Esophagus squamous epithelium (tissue), 5 donors: Measurements from ENCODE around the gene RPL26. TPM values are rescaled to one million over a fixed set of nuclear protein-coding genes. Genes with fewer than 3 reads are reported as not detected.
"Not testable (repeated sequence)": the region's sequence is repeated elsewhere in the genome, so short reads cannot be mapped to it uniquely, and the experiment has no call there.

ENCODE experiments used
- DNase-seq: peaks from one replicate; lab custom pipeline; 2025; lab: John Stamatoyannopoulos, UW
- H3K27ac ChIP-seq, 4 donors: fragments of 200-600 bp; sonication (generic); one replicate each; pipeline ENCODE4 v1.5.1; 2016 to 2019; ENCODE audit warnings: mild to moderate bottlenecking in 1 of 4
- H3K27me3 ChIP-seq, 4 donors: fragments of 200-600 bp; sonication (generic); 1 replicate in 3 of 4; 2 replicates in 1 of 4; pipeline versions ENCODE4 v1.5.1 to v1.6.0; 2017 to 2021; ENCODE audit warnings: antibody characterized with exemption in 1 of 4
- H3K36me3 ChIP-seq, 3 donors: fragments of 200-600 bp; sonication (generic); one replicate each; pipeline ENCODE4 v1.5.1; 2016 to 2019
- H3K4me1 ChIP-seq, 3 donors: fragments of 200-600 bp; sonication (generic); one replicate each; pipeline ENCODE4 v1.5.1; 2017 to 2019
- H3K4me3 ChIP-seq, 4 donors: fragments of 200-600 bp; sonication (generic); 1 replicate in 3 of 4; 2 replicates in 1 of 4; pipeline ENCODE4 v1.5.1; 2016 to 2019; ENCODE audit warnings: mild to moderate bottlenecking in 2 of 4, moderate library complexity in 1 of 4
- H3K9me3 ChIP-seq, 3 donors: fragments of 200-600 bp; sonication (generic); one replicate each; pipeline ENCODE4 v1.5.1; 2016 to 2019
- POLR2A ChIP-seq, 4 donors: fragments of 450-650 bp; IDR thresholded peaks; one replicate each; pipeline ENCODE4 v1.6.1; 2017; ENCODE audit warnings: antibody characterized with exemption in 4 of 4, mild to moderate bottlenecking in 4 of 4, moderate library complexity in 3 of 4
- WGBS, 2 donors: methylation state at CpG; one replicate each; pipeline ENCODE4 v1.1.5; 2018; 5-methylcytosine and 5-hydroxymethylcytosine counted together
- intact Hi-C: fragments of 100-400 bp; cut with DNase I; formaldehyde crosslinking; loops from one replicate; pipeline ENCODE4 v1.15.0; 2022
- total RNA-seq, 4 donors: library from RNA; depleted of rRNA; stranded (reverse); fragments of >200 nt; gene quantifications; one replicate each; pipeline ENCODE4 v1.1.0, GENCODE V29; 2016
- TF ChIP-seq, protein P1 (sequence below), 6 experiments: fragments of 450-650 bp in 4 of 6; fragments of 200-600 bp in 2 of 6; sonication (generic) in 2 of 6; IDR thresholded peaks; one replicate each; pipeline ENCODE4 v1.5.1; 2016 to 2019; ENCODE audit warnings: antibody characterized with exemption in 6 of 6, mild to moderate bottlenecking in 4 of 6, moderate library complexity in 4 of 6
- donor health status: DM: yes; HTN: yes; CAD: no.

RPL26 gene
- total RNA-seq, 4 donors from 2014 or later, result 3,032 to 5,420 (median 3,306) TPM

DNA sequence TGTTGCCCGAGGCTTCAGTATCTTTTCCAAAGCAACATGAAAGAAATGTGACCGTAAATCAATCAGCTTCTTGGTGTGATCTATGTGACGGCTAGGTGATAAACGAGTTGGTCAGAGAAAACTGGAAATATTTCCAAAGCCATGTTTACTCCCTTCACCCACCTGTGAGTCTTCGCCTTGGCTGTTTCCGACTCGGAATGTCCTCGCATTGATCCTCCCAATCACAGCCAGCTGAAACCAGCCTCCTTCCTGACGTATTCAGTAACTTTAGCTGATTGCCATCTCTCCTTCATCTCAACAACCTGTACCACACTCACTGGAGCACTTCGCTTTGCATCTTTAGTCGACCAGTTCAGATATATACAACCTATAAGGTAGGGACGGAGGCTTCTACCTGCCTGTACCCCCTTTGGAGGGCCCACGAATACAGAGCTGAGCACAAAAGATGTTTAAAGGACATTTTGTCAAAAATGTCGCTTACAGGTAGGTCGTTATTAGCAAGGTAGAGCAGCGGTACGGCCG is 7.2 kb downstream of the RPL26 start:
- Histone ChIP-seq H3K27me3 (no peaks in the 10 kb centered on the region), H3K36me3 (peaks cover 27 to 53% (median 28%) of the 10 kb centered on the region in 3 donors), H3K9me3 (no peaks in the 10 kb centered on the region), H3K27ac (peak overlapping the region; percentile 68 to 94 (median 92)), H3K4me3 (peak overlapping the region; percentile 38 to 79 (median 72)), H3K4me1 (peaks cover 0 to 54% (median 31%) of the 10 kb centered on the region in 3 donors)
- WGBS, 2 donors, result 20 to 28% methylated on average over 18 of the region's 18 CpGs
- DNase-seq, result no peak
- TF ChIP-seq, protein P1, sequence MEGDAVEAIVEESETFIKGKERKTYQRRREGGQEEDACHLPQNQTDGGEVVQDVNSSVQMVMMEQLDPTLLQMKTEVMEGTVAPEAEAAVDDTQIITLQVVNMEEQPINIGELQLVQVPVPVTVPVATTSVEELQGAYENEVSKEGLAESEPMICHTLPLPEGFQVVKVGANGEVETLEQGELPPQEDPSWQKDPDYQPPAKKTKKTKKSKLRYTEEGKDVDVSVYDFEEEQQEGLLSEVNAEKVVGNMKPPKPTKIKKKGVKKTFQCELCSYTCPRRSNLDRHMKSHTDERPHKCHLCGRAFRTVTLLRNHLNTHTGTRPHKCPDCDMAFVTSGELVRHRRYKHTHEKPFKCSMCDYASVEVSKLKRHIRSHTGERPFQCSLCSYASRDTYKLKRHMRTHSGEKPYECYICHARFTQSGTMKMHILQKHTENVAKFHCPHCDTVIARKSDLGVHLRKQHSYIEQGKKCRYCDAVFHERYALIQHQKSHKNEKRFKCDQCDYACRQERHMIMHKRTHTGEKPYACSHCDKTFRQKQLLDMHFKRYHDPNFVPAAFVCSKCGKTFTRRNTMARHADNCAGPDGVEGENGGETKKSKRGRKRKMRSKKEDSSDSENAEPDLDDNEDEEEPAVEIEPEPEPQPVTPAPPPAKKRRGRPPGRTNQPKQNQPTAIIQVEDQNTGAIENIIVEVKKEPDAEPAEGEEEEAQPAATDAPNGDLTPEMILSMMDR (IDR thresholded peaks at IDR 0.05), result no peak
- TF ChIP-seq POLR2A (IDR thresholded peaks at IDR 0.05), result no peak
- intact Hi-C loops, result no loop called here

DNA sequence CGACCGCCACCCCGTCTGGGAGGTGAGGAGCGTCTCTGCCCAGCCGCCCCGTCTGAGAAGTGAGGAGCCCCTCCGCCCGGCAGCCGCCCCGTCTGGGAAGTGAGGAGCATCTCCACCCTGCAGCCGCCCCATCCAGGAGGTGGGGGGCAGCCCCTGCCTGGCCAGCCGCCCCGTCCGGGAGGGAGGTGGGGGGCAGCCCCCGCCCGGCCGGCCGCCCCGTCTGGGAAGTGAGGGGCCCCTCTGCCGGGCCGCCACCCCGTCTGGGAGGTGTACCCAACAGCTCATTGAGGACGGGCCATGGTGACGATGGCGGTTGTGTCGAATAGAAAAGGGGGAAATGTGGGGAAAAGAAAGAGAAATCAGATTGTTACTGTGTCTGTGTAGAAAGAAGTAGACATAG is 9.1 kb downstream of the RPL26 start:
- DNase-seq, H3K9me3 ChIP-seq, intact Hi-C loops, H3K27ac ChIP-seq, H3K4me3 ChIP-seq, H3K27me3 ChIP-seq: not testable (repeated sequence)
- peaks cover 0 to 34% (median 17%) of the 10 kb centered on the region in 3 donors for H3K4me1 ChIP-seq
- 83 to 100% methylated on average over 1 of the region's 26 CpGs for WGBS, 2 donors
- H3K36me3 ChIP-seq, result peaks cover 15 to 53% (median 20%) of the 10 kb centered on the region in 3 donors

DNA sequence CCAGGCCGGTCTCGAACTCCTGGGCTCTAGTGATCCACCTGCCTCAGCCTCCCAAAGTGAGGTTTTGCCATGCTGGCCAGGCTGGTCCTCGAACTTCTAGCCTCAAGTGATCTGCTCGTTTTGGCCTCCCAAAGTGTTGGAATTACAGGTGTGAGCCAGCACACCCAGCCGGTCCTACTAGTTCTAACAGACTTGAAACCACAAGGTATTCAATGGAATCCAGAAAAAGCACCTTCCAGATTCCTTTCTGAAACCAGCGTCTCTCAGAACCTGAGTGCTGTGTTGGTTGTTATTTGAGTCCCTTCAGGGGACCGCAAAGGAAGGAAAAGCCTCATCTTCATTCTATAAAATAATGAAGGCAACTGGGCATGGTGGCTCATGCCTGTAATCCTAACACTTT is 10.6 kb downstream of the RPL26 start:
- Histone ChIP-seq H3K4me3 (no peak overlapping the region), H3K9me3 (no peaks in the 10 kb centered on the region), H3K4me1 (peaks cover 0 to 28% (median 17%) of the 10 kb centered on the region in 3 donors), H3K36me3 (peaks cover 5 to 48% (median 10%) of the 10 kb centered on the region in 3 donors), H3K27me3 (no peaks in the 10 kb centered on the region), H3K27ac (no peak overlapping the region)
- intact Hi-C loops, result no loop called here
- no peak for DNase-seq
- WGBS, 2 donors, result 57 to 68% methylated on average over 6 to 7 of the region's 7 CpGs
- TF ChIP-seq, protein P1 (IDR thresholded peaks at IDR 0.05), result no peak
- TF ChIP-seq POLR2A (IDR thresholded peaks at IDR 0.05), result no peak

DNA sequence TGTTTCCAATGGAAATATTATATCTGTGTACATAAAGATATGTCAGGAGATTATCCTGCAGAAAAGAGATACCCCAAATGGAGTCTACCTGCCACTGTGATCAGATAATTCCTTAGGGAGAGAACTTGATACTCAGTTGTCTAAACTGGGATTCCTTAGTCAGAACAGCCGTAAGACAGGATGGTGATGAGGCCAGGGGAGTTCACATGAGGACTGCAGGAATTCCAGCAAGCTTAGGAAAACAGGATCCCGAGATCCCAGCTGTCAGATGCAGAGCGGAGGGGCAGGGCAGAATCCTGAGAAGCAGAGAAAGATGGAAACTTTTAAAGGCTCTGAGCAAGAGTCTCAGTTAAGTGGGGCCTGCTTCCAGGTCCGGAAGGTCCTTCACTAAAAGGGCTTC is 11.2 kb downstream of the RPL26 start:
- WGBS, 2 donors, result 65 to 85% methylated on average over 4 of the region's 4 CpGs
- DNase-seq, result no peak
- Histone ChIP-seq H3K4me3 (no peak overlapping the region), H3K36me3 (peaks cover 0 to 41% (median 8%) of the 10 kb centered on the region in 3 donors), H3K4me1 (peaks cover 0 to 23% (median 11%) of the 10 kb centered on the region in 3 donors), H3K9me3 (no peaks in the 10 kb centered on the region), H3K27ac (no peak overlapping the region), H3K27me3 (no peaks in the 10 kb centered on the region)
- intact Hi-C loops, result no loop called here
- TF ChIP-seq POLR2A (IDR thresholded peaks at IDR 0.05), result no peak

DNA sequence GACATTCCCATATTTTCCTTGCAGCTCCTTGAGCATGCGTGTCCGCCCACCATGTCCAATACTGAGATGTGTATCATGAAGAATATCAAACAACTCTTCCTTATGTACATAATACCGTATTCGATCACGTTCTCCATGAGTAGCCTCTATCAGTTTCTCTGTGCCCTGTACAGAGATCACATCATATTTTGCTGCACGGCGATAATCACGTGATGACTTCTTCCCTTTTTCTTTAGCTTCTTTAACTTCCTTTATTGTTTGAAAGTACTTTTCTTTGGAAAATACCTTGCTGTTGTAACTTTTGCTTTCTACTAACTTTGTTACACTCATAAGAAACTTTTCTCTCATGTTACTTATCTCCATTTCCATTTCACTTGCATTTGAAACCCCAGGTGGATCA is 13.0 kb downstream of the RPL26 start:
- intact Hi-C loops, result no loop called here
- Histone ChIP-seq H3K9me3 (no peaks in the 10 kb centered on the region), H3K36me3 (peaks cover 0 to 48% (median 8%) of the 10 kb centered on the region in 3 donors), H3K4me1 (peaks cover 0 to 8% (median under 1%) of the 10 kb centered on the region in 3 donors), H3K27me3 (no peaks in the 10 kb centered on the region), H3K27ac (no peak overlapping the region), H3K4me3 (no peak overlapping the region)
- TF ChIP-seq, protein P1 (IDR thresholded peaks at IDR 0.05), result no peak
- TF ChIP-seq POLR2A (IDR thresholded peaks at IDR 0.05), result no peak
- no peak for DNase-seq
- 82 to 87% methylated on average over 8 of the region's 8 CpGs for WGBS, 2 donors

DNA sequence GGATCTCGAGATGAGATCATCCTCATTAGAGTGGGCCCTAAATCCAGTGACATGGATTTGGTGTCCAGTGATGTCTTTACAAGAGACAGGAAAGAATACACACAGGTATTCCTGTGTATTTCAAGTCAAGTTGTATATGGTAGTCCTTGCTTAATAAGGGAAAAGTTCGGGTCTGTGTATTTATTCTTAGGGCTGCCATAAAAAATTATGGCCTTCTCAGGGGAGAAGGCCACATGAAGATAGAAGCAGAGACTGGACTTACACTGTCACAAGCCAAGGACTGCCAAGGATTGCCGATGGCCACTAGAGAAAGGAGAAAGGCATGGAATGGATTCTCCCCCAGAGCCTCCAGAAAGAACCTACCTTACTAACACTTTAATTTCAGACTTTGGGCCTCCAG is 14.8 kb downstream of the RPL26 start:
- Histone ChIP-seq H3K27me3 (no peaks in the 10 kb centered on the region), H3K27ac (no peak overlapping the region), H3K36me3 (peaks cover 0 to 58% (median 8%) of the 10 kb centered on the region in 3 donors), H3K9me3 (no peaks in the 10 kb centered on the region), H3K4me1 (peaks cover 0 to 5% (median 0%) of the 10 kb centered on the region in 3 donors), H3K4me3 (no peak overlapping the region)
- TF ChIP-seq, protein P1 (IDR thresholded peaks at IDR 0.05), result no peak
- TF ChIP-seq POLR2A (IDR thresholded peaks at IDR 0.05), result no peak
- no peak for DNase-seq
- whole genome bisulfite sequencing, 2 donors, result 80 to 82% methylated on average over 3 of the region's 3 CpGs
- intact Hi-C loops, result no loop called here
